Measurements from ENCODE around the gene CGREF1.

Gene CGREF1

DNA sequence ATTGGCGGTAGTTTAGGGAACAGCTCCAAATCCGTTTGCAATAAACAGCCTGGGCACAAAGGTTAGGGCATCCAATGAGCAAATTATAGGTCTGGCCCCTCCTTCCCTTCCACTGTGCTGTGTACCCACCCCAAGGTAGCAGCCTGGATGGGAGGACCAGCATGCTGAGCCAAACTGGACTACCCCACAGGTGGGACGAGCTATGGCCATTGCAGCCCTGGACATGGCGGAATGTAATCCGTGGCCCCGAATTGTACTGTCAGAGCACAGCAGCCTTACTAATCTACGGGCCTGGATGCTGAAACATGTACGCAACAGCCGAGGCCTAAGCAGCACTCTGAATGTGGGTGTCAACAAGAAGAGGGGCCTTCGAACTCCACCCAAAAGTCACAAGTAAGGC lies 60.7 kb downstream of the CGREF1 start:
- Histone ChIP-seq H3K4me3 (ENCODE audit: low read depth, low read length) (no peak overlapping the region), H3K27ac (ENCODE audit: extremely low read depth, low read depth, low read length) (no peak overlapping the region; the same call in 1 of the 2 replicates), H3K4me1 (ENCODE audit: control insufficient read depth, insufficient read depth, low read length) (no peaks in the 10 kb centered on the region), H3K36me3 (ENCODE audit: control insufficient read depth in 2 of 2, insufficient read depth in 1 of 2, low read length in 2 of 2) (peaks cover 17 to 86% of the 10 kb centered on the region in 2 experiments), H3K9me3 (ENCODE audit: control insufficient read depth, insufficient read depth, low read depth, low read length) (no peaks in the 10 kb centered on the region)
- ChIA-PET POLR2A (interaction anchor here (1.4 to 2.7 kb wide), 2 partner anchors 10 to 17 kb away, joined by 3 to 14 read pairs; no protein-coding TSS in a partner anchor), CTCF (interaction anchor here (1.0 kb wide), 1 partner anchor 13 kb away, joined by 3 read pairs; the partner anchor contains the start of gene OST4)
- TF ChIP-seq ZNF239 (tag by site-specific recombination; IDR thresholded peaks at IDR 0.05) (no peak), ZNF501 (tag by site-specific recombination; IDR thresholded peaks at IDR 0.05) (no peak), ZNF155 (tag by site-specific recombination; IDR thresholded peaks at IDR 0.05) (no peak), ZNF791 (tag by site-specific recombination; IDR thresholded peaks at IDR 0.05) (no peak), SETDB1 (IDR thresholded peaks at IDR 0.05; ENCODE audit: insufficient read length, low read length) (no peak), SP2 (tag by site-specific recombination; IDR thresholded peaks at IDR 0.05) (no peak), ZNF114 (tag by site-specific recombination; IDR thresholded peaks at IDR 0.05) (no peak), ZNF354C (tag by site-specific recombination; IDR thresholded peaks at IDR 0.05; ENCODE audit: borderline replicate concordance, low read depth) (no peak), ZNF37A (tag by site-specific recombination; IDR thresholded peaks at IDR 0.05) (no peak), ZSCAN23 (tag by site-specific recombination; IDR thresholded peaks at IDR 0.05) (no peak), KLF8 (tag by site-specific recombination; IDR thresholded peaks at IDR 0.05) (no peak)
- TF ChIP-seq, protein P1, sequence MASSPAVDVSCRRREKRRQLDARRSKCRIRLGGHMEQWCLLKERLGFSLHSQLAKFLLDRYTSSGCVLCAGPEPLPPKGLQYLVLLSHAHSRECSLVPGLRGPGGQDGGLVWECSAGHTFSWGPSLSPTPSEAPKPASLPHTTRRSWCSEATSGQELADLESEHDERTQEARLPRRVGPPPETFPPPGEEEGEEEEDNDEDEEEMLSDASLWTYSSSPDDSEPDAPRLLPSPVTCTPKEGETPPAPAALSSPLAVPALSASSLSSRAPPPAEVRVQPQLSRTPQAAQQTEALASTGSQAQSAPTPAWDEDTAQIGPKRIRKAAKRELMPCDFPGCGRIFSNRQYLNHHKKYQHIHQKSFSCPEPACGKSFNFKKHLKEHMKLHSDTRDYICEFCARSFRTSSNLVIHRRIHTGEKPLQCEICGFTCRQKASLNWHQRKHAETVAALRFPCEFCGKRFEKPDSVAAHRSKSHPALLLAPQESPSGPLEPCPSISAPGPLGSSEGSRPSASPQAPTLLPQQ (tag by site-specific recombination; IDR thresholded peaks at IDR 0.05): no peak

- H3K36me3 ChIP-seq (ENCODE audit: control insufficient read depth in 2 of 2, insufficient read depth in 1 of 2, low read length in 2 of 2): peaks cover 17 to 82% of the 10 kb centered on the region in 2 experiments
- no peak overlapping the region for H3K27ac ChIP-seq (ENCODE audit: extremely low read depth, low read depth, low read length)
- CTCF ChIA-PET: interaction anchor here (0.6 to 1.0 kb wide), 2 partner anchors 14 to 40 kb away, joined by 3 read pairs; partner anchors contain the start of gene OST4
- no peaks in the 10 kb centered on the region for H3K4me1 ChIP-seq (ENCODE audit: control insufficient read depth, insufficient read depth, low read length)
- POLR2A ChIA-PET: interaction anchor here (0.9 to 2.8 kb wide), 3 partner anchors 11 to 18 kb away, joined by 3 to 10 read pairs (median 3); partner anchors contain the start of gene OST4
- H3K9me3 ChIP-seq (ENCODE audit: control insufficient read depth, insufficient read depth, low read depth, low read length): no peaks in the 10 kb centered on the region
- H3K4me3 ChIP-seq (ENCODE audit: low read depth, low read length): no peak overlapping the region
- TF ChIP-seq ZSCAN16 (tag by site-specific recombination; IDR thresholded peaks at IDR 0.05) (no peak), HOXA7 (CRISPR knock-in tag; IDR thresholded peaks at IDR 0.05; ENCODE audit: borderline replicate concordance) (no peak), ZNF391 (tag by site-specific recombination; IDR thresholded peaks at IDR 0.05; ENCODE audit: borderline replicate concordance, low read depth) (no peak), FEZF1 (tag by site-specific recombination; IDR thresholded peaks at IDR 0.05) (no peak), SALL2 (tag by site-specific recombination; IDR thresholded peaks at IDR 0.05; ENCODE audit: borderline replicate concordance) (no peak)
- TF ChIP-seq, protein P2, sequence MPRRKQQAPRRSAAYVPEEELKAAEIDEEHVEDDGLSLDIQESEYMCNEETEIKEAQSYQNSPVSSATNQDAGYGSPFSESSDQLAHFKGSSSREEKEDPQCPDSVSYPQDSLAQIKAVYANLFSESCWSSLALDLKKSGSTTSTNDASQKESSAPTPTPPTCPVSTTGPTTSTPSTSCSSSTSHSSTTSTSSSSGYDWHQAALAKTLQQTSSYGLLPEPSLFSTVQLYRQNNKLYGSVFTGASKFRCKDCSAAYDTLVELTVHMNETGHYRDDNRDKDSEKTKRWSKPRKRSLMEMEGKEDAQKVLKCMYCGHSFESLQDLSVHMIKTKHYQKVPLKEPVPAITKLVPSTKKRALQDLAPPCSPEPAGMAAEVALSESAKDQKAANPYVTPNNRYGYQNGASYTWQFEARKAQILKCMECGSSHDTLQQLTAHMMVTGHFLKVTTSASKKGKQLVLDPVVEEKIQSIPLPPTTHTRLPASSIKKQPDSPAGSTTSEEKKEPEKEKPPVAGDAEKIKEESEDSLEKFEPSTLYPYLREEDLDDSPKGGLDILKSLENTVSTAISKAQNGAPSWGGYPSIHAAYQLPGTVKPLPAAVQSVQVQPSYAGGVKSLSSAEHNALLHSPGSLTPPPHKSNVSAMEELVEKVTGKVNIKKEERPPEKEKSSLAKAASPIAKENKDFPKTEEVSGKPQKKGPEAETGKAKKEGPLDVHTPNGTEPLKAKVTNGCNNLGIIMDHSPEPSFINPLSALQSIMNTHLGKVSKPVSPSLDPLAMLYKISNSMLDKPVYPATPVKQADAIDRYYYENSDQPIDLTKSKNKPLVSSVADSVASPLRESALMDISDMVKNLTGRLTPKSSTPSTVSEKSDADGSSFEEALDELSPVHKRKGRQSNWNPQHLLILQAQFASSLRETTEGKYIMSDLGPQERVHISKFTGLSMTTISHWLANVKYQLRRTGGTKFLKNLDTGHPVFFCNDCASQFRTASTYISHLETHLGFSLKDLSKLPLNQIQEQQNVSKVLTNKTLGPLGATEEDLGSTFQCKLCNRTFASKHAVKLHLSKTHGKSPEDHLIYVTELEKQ (tag by site-specific recombination; IDR thresholded peaks at IDR 0.05; ENCODE audit: borderline replicate concordance): no peak
Measured at GRCh38 chr2:27057184-27057583, 61.7 kb downstream of the CGREF1 start.

All from HEK293 (cell line).